Upper lobe of left lung (tissue), 6 donors: ENCODE data around the gene CCL1. TPM values are rescaled to one million over a fixed set of nuclear protein-coding genes. Genes with fewer than 3 reads are reported as not detected.

ENCODE experiments used
- ATAC-seq, 2 donors: fragments of 200-7000 bp; cut with Tn5 transposase; one replicate each; pipeline ENCODE4 v1.9.1; 2022; ENCODE audit warnings: mild to moderate bottlenecking in 2 of 2, moderate library complexity in 2 of 2; ENCODE audit not compliant: low FRiP score in 2 of 2
- DNase-seq, 2 donors: peaks; one replicate each; pipeline ENCODE4 v3.0.0-alpha.2; 2019 to 2020
- H3K27ac ChIP-seq, 4 donors: fragments of 200-600 bp; sonication (generic); one replicate each; pipeline ENCODE4 v1.5.1; 2016 to 2019
- H3K27me3 ChIP-seq, 4 donors: fragments of 200-600 bp; sonication (generic); one replicate each; pipeline ENCODE4 v1.5.1; 2017 to 2019
- H3K36me3 ChIP-seq, 4 donors: fragments of 200-600 bp; sonication (generic); one replicate each; pipeline ENCODE4 v1.5.1; 2016 to 2019
- H3K4me1 ChIP-seq, 4 donors: fragments of 200-600 bp; sonication (generic); one replicate each; pipeline ENCODE4 v1.5.1; 2018 to 2019
- H3K4me3 ChIP-seq, 4 donors: fragments of 200-600 bp; sonication (generic); one replicate each; pipeline ENCODE4 v1.5.1; 2017 to 2019; ENCODE audit warnings: mild to moderate bottlenecking in 2 of 4, moderate library complexity in 1 of 4
- H3K9me3 ChIP-seq, 4 donors: fragments of 200-600 bp; sonication (generic); one replicate each; pipeline ENCODE4 v1.5.1; 2018 to 2019
- CTCF ChIP-seq, 6 experiments: fragments of 450-650 bp in 4 of 6; fragments of 200-600 bp in 2 of 6; sonication (generic) in 2 of 6; IDR thresholded peaks; one replicate each; pipeline ENCODE4 v1.5.1; 2016 to 2019; ENCODE audit warnings: antibody characterized with exemption in 6 of 6
- EP300 ChIP-seq, 4 donors: sonication (generic); formaldehyde crosslinking; IDR thresholded peaks; one replicate each; pipeline ENCODE4 v1.5.1; 2017; ENCODE audit warnings: antibody characterized with exemption in 4 of 4, control low read depth in 2 of 4
- POLR2A ChIP-seq, 4 donors: fragments of 450-650 bp; IDR thresholded peaks; one replicate each; pipeline ENCODE4 v1.5.1; 2016 to 2017; ENCODE audit warnings: antibody characterized with exemption in 4 of 4, mild to moderate bottlenecking in 2 of 4
- POLR2AphosphoS5 ChIP-seq, 2 donors: sonication (generic); formaldehyde crosslinking; IDR thresholded peaks; one replicate each; pipeline ENCODE4 v1.5.1; 2017; ENCODE audit warnings: antibody characterized with exemption in 2 of 2
- WGBS, 2 donors: methylation state at CpG; one replicate each; pipeline ENCODE4 v1.1.5; 2017 to 2018; 5-methylcytosine and 5-hydroxymethylcytosine counted together
- total RNA-seq, 6 donors: library from RNA; depleted of rRNA in 4 of 6; stranded (reverse); fragments of >200 nt in 4 of 6; gene quantifications; one replicate each; pipeline versions ENCODE4 v1.1.0 to v1.2.1, GENCODE V29; 2016 to 2021
- donor health status: DM: no; HTN: no; CAD: no; lungs with moderate emphysema.
- donor health status: DM: no; HTN: yes; CAD: no; lungs with severe emphysema.

CCL1 gene
- total RNA-seq, 6 donors from 2014 or later = not detected

GRCh38 chr17:34321964-34322363 lies 41.1 kb downstream of the CCL1 start:
- peaks cover 0 to 10% (median 3%) of the 10 kb centered on the region in 4 donors for H3K4me1 ChIP-seq
- TF ChIP-seq POLR2A (IDR thresholded peaks at IDR 0.05) (no peak), EP300 (IDR thresholded peaks at IDR 0.05) (peak in 1 of 4 donors; percentile 13), POLR2AphosphoS5 (IDR thresholded peaks at IDR 0.05) (no peak), CTCF (IDR thresholded peaks at IDR 0.05) (no peak)
- ATAC-seq = no peak
- DNase-seq = no peak
- H3K27ac ChIP-seq = no peak overlapping the region
- H3K4me3 ChIP-seq = no peak overlapping the region
- H3K36me3 ChIP-seq = no peaks in the 10 kb centered on the region
- H3K9me3 ChIP-seq = peaks cover 0 to 5% (median 0%) of the 10 kb centered on the region in 4 donors
- H3K27me3 ChIP-seq = no peaks in the 10 kb centered on the region

- H3K27me3 ChIP-seq = no peaks in the 10 kb centered on the region
- no peak for DNase-seq
- peaks cover 0 to 10% (median 9%) of the 10 kb centered on the region in 4 donors for H3K4me1 ChIP-seq
- peak in 1 of 4 donors; percentile 22 for TF ChIP-seq POLR2A (IDR thresholded peaks at IDR 0.05)
- TF ChIP-seq POLR2AphosphoS5 (IDR thresholded peaks at IDR 0.05) = no peak
- TF ChIP-seq EP300 (IDR thresholded peaks at IDR 0.05) = no peak
- TF ChIP-seq CTCF (IDR thresholded peaks at IDR 0.05) = no peak
- WGBS, 2 donors = 13 to 35% methylated on average over 2 of the region's 2 CpGs
- peak within 1 kb of the TSS in 1 of 4 donors; percentile 0 for H3K27ac ChIP-seq
- ATAC-seq = peak in 1 of 2 donors; percentile 68
- H3K36me3 ChIP-seq = no peaks in the 10 kb centered on the region
- H3K4me3 ChIP-seq = no peak within 1 kb of the TSS
- peaks cover 0 to under 1% (median 0%) of the 10 kb centered on the region in 4 donors for H3K9me3 ChIP-seq
Observed at GRCh38 chr17:34319039-34319483, 44.0 kb downstream of the CCL1 start, which contains the start of gene CCL8. CCL8 (plus strand) TSS chr17:34319435; CDS start chr17:34319502, 67 bp downstream.

GRCh38 chr17:34318474-34318873 lies 44.6 kb downstream of the CCL1 start:
- H3K4me3 ChIP-seq = no peak overlapping the region
- no peak overlapping the region for H3K27ac ChIP-seq
- H3K36me3 ChIP-seq = no peaks in the 10 kb centered on the region
- DNase-seq (no peak), ATAC-seq (peak in 1 of 2 donors; percentile 38)
- H3K4me1 ChIP-seq = peaks cover 0 to 12% (median 10%) of the 10 kb centered on the region in 4 donors
- no peak for TF ChIP-seq POLR2AphosphoS5 (IDR thresholded peaks at IDR 0.05)
- TF ChIP-seq POLR2A (IDR thresholded peaks at IDR 0.05) = no peak
- TF ChIP-seq CTCF (IDR thresholded peaks at IDR 0.05) = no peak
- no peak for TF ChIP-seq EP300 (IDR thresholded peaks at IDR 0.05)
- WGBS, 2 donors = 71% methylated on average over 3 of the region's 3 CpGs
- no peaks in the 10 kb centered on the region for H3K9me3 ChIP-seq
- no peaks in the 10 kb centered on the region for H3K27me3 ChIP-seq

- DNase-seq (no peak), ATAC-seq (peak in 1 of 2 donors; percentile 58)
- no peak for TF ChIP-seq POLR2A (IDR thresholded peaks at IDR 0.05)
- TF ChIP-seq EP300 (IDR thresholded peaks at IDR 0.05) = no peak
- TF ChIP-seq POLR2AphosphoS5 (IDR thresholded peaks at IDR 0.05) = no peak
- TF ChIP-seq CTCF (IDR thresholded peaks at IDR 0.05) = no peak
- peaks cover 0 to 12% (median 8%) of the 10 kb centered on the region in 4 donors for H3K4me1 ChIP-seq
- no peaks in the 10 kb centered on the region for H3K36me3 ChIP-seq
- no peaks in the 10 kb centered on the region for H3K27me3 ChIP-seq
- no peaks in the 10 kb centered on the region for H3K9me3 ChIP-seq
- peak overlapping the region in 3 of 4 donors; percentile 1 to 66 (median 26) for H3K27ac ChIP-seq
- WGBS, 2 donors = 18 to 40% methylated on average over 4 of the region's 4 CpGs
- H3K4me3 ChIP-seq = no peak overlapping the region
Observed at GRCh38 chr17:34314279-34314678, 48.8 kb downstream of the CCL1 start.

- ATAC-seq = no peak
- Histone ChIP-seq H3K27ac (peak overlapping the region in 3 of 4 donors; percentile 23 to 66 (median 62)), H3K27me3 (no peaks in the 10 kb centered on the region), H3K4me1 (peaks cover 0 to 8% (median 3%) of the 10 kb centered on the region in 4 donors), H3K36me3 (no peaks in the 10 kb centered on the region), H3K4me3 (no peak overlapping the region), H3K9me3 (no peaks in the 10 kb centered on the region)
- TF ChIP-seq POLR2AphosphoS5 (IDR thresholded peaks at IDR 0.05) (no peak), EP300 (IDR thresholded peaks at IDR 0.05) (no peak), POLR2A (IDR thresholded peaks at IDR 0.05) (no peak), CTCF (IDR thresholded peaks at IDR 0.05) (no peak)
- WGBS, 2 donors = 83 to 89% methylated on average over 4 of the region's 4 CpGs
- DNase-seq = no peak
Observed at GRCh38 chr17:34313164-34313563, 49.9 kb downstream of the CCL1 start.
